BE2C (cell line): ENCODE results near the gene CEP131.
A peak's percentile ranks its signal among the peaks of the same experiment; 100 is the strongest.

Source experiments
- DNase-seq: peaks from one replicate; pipeline ENCODE4 v3.0.0-alpha.2; 2020
- H3K27me3 ChIP-seq: fragments of 250-450 bp; sonication (Bioruptor Pico); 2 replicates; pipeline ENCODE4 v1.5.1; 2020; ENCODE audit warnings: mild to moderate bottlenecking
- H3K36me3 ChIP-seq: fragments of 250-450 bp; sonication (Bioruptor Pico); 2 replicates; pipeline ENCODE4 v1.5.1; 2020; ENCODE audit warnings: mild to moderate bottlenecking
- H3K4me1 ChIP-seq: fragments of 250-450 bp; sonication (Bioruptor Pico); 2 replicates; pipeline ENCODE4 v1.5.1; 2020
- H3K4me3 ChIP-seq: 2 replicates; pipeline ENCODE4 v1.5.1; 2011; ENCODE audit warnings: low read depth, low read length
- H3K9me3 ChIP-seq: fragments of 250-450 bp; sonication (Bioruptor Pico); 2 replicates; pipeline ENCODE4 v1.5.1; 2020
- TF ChIP-seq, protein P1 (sequence below): IDR thresholded peaks from 2 replicates; pipeline ENCODE4 v1.5.1; 2012; ENCODE audit warnings: mild to moderate bottlenecking, low read depth, low read length

The CEP131 gene

GRCh38 chr17:81238815-81239713 is 16.3 kb upstream of the CEP131 start, which contains the start of the genes NDUFAF8 and TEPSIN:
TSS of gene NDUFAF8 (plus strand) at chr17:81239318. CDS start at chr17:81239364, 46 bp downstream.
TSS of gene TEPSIN (minus strand) at chr17:81239055. CDS start at chr17:81239033, 22 bp downstream.
- DNase-seq = peak; percentile 98
- peak within 1 kb of the TSS; percentile 95 for H3K4me3 ChIP-seq
- TF ChIP-seq, protein P1, sequence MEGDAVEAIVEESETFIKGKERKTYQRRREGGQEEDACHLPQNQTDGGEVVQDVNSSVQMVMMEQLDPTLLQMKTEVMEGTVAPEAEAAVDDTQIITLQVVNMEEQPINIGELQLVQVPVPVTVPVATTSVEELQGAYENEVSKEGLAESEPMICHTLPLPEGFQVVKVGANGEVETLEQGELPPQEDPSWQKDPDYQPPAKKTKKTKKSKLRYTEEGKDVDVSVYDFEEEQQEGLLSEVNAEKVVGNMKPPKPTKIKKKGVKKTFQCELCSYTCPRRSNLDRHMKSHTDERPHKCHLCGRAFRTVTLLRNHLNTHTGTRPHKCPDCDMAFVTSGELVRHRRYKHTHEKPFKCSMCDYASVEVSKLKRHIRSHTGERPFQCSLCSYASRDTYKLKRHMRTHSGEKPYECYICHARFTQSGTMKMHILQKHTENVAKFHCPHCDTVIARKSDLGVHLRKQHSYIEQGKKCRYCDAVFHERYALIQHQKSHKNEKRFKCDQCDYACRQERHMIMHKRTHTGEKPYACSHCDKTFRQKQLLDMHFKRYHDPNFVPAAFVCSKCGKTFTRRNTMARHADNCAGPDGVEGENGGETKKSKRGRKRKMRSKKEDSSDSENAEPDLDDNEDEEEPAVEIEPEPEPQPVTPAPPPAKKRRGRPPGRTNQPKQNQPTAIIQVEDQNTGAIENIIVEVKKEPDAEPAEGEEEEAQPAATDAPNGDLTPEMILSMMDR = no peak
- peaks cover 2% of the 10 kb centered on the region; the same call in 1 of the 2 replicates for H3K4me1 ChIP-seq
- H3K36me3 ChIP-seq = peaks cover 13% of the 10 kb centered on the region
- H3K9me3 ChIP-seq = no peaks in the 10 kb centered on the region
- H3K27me3 ChIP-seq = no peaks in the 10 kb centered on the region

GRCh38 chr17:81238490-81238814 is 15.7 kb upstream of the CEP131 start:
- H3K9me3 ChIP-seq = no peaks in the 10 kb centered on the region
- peaks cover 13% of the 10 kb centered on the region for H3K36me3 ChIP-seq
- H3K27me3 ChIP-seq = no peaks in the 10 kb centered on the region
- TF ChIP-seq, protein P1 = no peak
- peak overlapping the region; percentile 86 for H3K4me3 ChIP-seq
- H3K4me1 ChIP-seq = peaks cover 2% of the 10 kb centered on the region; the same call in 1 of the 2 replicates
- no peak for DNase-seq

GRCh38 chr17:81237591-81238489 is 15.1 kb upstream of the CEP131 start:
- Histone ChIP-seq H3K9me3 (no peaks in the 10 kb centered on the region), H3K36me3 (peaks cover 13% of the 10 kb centered on the region)
- DNase-seq = no peak

GRCh38 chr17:81236784-81237183 is 14.0 kb upstream of the CEP131 start:
- TF ChIP-seq, protein P1 = no peak
- Histone ChIP-seq H3K4me1 (no peaks in the 10 kb centered on the region), H3K27me3 (no peaks in the 10 kb centered on the region), H3K9me3 (no peaks in the 10 kb centered on the region), H3K36me3 (peaks cover 10% of the 10 kb centered on the region), H3K4me3 (no peak overlapping the region)
- no peak for DNase-seq

More at GRCh38 chr17:81237591-81238489, 15.1 kb upstream of the CEP131 start:
- peaks cover 2% of the 10 kb centered on the region; the same call in 1 of the 2 replicates for H3K4me1 ChIP-seq
- H3K27me3 ChIP-seq = no peaks in the 10 kb centered on the region
- TF ChIP-seq, protein P1 = no peak
- peak overlapping the region; percentile 86 for H3K4me3 ChIP-seq

- no peaks in the 10 kb centered on the region for H3K9me3 ChIP-seq
- no peak for DNase-seq
- TF ChIP-seq, protein P1 = no peak
- H3K4me3 ChIP-seq = no peak overlapping the region
- H3K27me3 ChIP-seq = no peaks in the 10 kb centered on the region
- H3K4me1 ChIP-seq = no peaks in the 10 kb centered on the region
- H3K36me3 ChIP-seq = peaks cover 5% of the 10 kb centered on the region
Measured at GRCh38 chr17:81235822-81236740, 13.3 kb upstream of the CEP131 start.
